SK-N-SH treated with all-trans-retinoic acid at 6 μM for 48 hours (cell line): ENCODE results near the gene PDGFD.

Experiments used
- ARNTL ChIP-seq: fragments of 450-650 bp; formaldehyde crosslinking; IDR thresholded peaks from 2 replicates; pipeline ENCODE4 v1.5.0; 2020; ENCODE audit warnings: low read depth, mild to moderate bottlenecking, moderate library complexity, borderline replicate concordance
- ESRRG ChIP-seq: fragments of 250-450 bp; sonication (Bioruptor Pico); IDR thresholded peaks from 2 replicates; pipeline ENCODE4 v1.6.1; 2021; ENCODE audit warnings: mild to moderate bottlenecking
- GLIS3 ChIP-seq: fragments of 250-450 bp; sonication (Bioruptor Pico); IDR thresholded peaks from 2 replicates; pipeline ENCODE4 v1.5.0; 2020; ENCODE audit warnings: mild to moderate bottlenecking, moderate library complexity
- SNAI2 ChIP-seq: fragments of 250-450 bp; sonication (Bioruptor Pico); IDR thresholded peaks from 2 replicates; pipeline ENCODE4 v1.5.0; 2020; ENCODE audit warnings: mild to moderate bottlenecking, moderate library complexity
- TCF4 ChIP-seq: fragments of 250-450 bp; sonication (Bioruptor Pico); IDR thresholded peaks from 2 replicates; pipeline ENCODE4 v1.8.0; 2021; ENCODE audit warnings: mild to moderate bottlenecking, moderate library complexity, borderline replicate concordance
- ZC3H10 ChIP-seq: fragments of 250-450 bp; sonication (Bioruptor Pico); IDR thresholded peaks from 2 replicates; pipeline ENCODE4 v1.5.1; 2021; ENCODE audit warnings: mild to moderate bottlenecking, moderate library complexity
- ZNF565 ChIP-seq: fragments of 450-650 bp; formaldehyde crosslinking; conservative IDR thresholded peaks from 2 replicates; pipeline ENCODE4 v1.5.0; 2020; ENCODE audit warnings: low read depth, mild to moderate bottlenecking, moderate library complexity
- TF ChIP-seq, protein P1 (sequence below): fragments of 250-450 bp; sonication (Bioruptor Pico); IDR thresholded peaks from 2 replicates; pipeline ENCODE4 v1.5.1; 2020; ENCODE audit warnings: low read depth, mild to moderate bottlenecking, moderate library complexity
- TF ChIP-seq, protein P2 (sequence below): fragments of 250-450 bp; sonication (Bioruptor Pico); IDR thresholded peaks from 2 replicates; pipeline ENCODE4 v1.8.0; 2020; ENCODE audit warnings: mild to moderate bottlenecking, moderate library complexity, borderline replicate concordance

DNA sequence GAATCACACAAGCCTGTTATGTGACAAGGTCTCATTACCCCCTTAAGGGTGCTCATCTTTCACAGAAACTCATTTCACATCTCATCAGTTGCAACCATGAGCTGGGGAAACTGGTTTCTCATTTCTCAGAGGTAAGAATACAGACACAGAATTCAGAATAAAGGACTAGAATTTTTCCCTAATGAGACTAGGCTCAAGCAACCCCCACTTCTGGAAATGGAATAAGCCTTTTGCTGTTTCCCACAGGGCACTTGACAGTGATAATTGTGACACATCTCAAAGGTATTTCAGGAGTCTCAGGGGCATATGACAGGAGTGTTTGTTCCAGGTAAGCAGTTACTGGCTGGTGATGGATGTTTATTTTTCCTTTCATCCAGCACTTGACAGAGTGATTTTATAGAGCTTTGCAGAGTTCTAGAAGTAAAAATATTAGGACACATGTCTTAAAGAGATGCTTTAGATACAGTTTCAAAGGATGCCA, 240.5 kb downstream of the PDGFD start:
- TF ChIP-seq, protein P1, sequence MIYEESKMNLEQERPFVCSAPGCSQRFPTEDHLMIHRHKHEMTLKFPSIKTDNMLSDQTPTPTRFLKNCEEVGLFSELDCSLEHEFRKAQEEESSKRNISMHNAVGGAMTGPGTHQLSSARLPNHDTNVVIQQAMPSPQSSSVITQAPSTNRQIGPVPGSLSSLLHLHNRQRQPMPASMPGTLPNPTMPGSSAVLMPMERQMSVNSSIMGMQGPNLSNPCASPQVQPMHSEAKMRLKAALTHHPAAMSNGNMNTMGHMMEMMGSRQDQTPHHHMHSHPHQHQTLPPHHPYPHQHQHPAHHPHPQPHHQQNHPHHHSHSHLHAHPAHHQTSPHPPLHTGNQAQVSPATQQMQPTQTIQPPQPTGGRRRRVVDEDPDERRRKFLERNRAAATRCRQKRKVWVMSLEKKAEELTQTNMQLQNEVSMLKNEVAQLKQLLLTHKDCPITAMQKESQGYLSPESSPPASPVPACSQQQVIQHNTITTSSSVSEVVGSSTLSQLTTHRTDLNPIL (CRISPR knock-in tag) = no peak
- no peak for TF ChIP-seq TCF4 (CRISPR knock-in tag)
- TF ChIP-seq, protein P2, sequence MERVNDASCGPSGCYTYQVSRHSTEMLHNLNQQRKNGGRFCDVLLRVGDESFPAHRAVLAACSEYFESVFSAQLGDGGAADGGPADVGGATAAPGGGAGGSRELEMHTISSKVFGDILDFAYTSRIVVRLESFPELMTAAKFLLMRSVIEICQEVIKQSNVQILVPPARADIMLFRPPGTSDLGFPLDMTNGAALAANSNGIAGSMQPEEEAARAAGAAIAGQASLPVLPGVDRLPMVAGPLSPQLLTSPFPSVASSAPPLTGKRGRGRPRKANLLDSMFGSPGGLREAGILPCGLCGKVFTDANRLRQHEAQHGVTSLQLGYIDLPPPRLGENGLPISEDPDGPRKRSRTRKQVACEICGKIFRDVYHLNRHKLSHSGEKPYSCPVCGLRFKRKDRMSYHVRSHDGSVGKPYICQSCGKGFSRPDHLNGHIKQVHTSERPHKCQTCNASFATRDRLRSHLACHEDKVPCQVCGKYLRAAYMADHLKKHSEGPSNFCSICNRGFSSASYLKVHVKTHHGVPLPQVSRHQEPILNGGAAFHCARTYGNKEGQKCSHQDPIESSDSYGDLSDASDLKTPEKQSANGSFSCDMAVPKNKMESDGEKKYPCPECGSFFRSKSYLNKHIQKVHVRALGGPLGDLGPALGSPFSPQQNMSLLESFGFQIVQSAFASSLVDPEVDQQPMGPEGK (CRISPR knock-in tag) = no peak
- no peak for TF ChIP-seq ESRRG
- TF ChIP-seq GLIS3 (CRISPR knock-in tag) = no peak
- TF ChIP-seq ZNF565 (CRISPR knock-in tag) = no peak
- TF ChIP-seq ARNTL = no peak
- no peak for TF ChIP-seq ZC3H10 (CRISPR knock-in tag)
- no peak for TF ChIP-seq SNAI2 (CRISPR knock-in tag)
